Ishikawa (cell line): ENCODE measurements around the gene FUT4.

Experiments
- CEBPB ChIP-seq: IDR thresholded peaks from 2 replicates; pipeline ENCODE4 v1.6.1; 2012
- CREB1 ChIP-seq: IDR thresholded peaks from 2 replicates; pipeline ENCODE4 v1.6.1; 2012; ENCODE audit warnings: low read depth
- EGR1 ChIP-seq: IDR thresholded peaks from 2 replicates; pipeline ENCODE4 v1.6.1; 2012
- EP300 ChIP-seq: IDR thresholded peaks from 2 replicates; pipeline ENCODE4 v1.6.1; 2012; ENCODE audit warnings: borderline replicate concordance
- FOXM1 ChIP-seq: IDR thresholded peaks from 2 replicates; pipeline ENCODE4 v1.6.1; 2012; ENCODE audit warnings: low read depth, borderline replicate concordance
- MAX ChIP-seq: IDR thresholded peaks from 2 replicates; pipeline ENCODE4 v1.6.1; 2012
- NFIC ChIP-seq: IDR thresholded peaks from 2 replicates; pipeline ENCODE4 v1.6.1; 2012
- RAD21 ChIP-seq: IDR thresholded peaks from 2 replicates; pipeline ENCODE4 v1.6.1; 2012; ENCODE audit warnings: low read depth
- REST ChIP-seq: IDR thresholded peaks from 2 replicates; pipeline ENCODE4 v1.6.1; 2012; ENCODE audit warnings: low read depth, mild to moderate bottlenecking
- TAF1 ChIP-seq: IDR thresholded peaks from 2 replicates; pipeline ENCODE4 v1.6.1; 2012; ENCODE audit warnings: low read depth, mild to moderate bottlenecking
- TCF12 ChIP-seq: IDR thresholded peaks from 2 replicates; pipeline ENCODE4 v1.6.1; 2012; ENCODE audit warnings: low read depth
- TEAD4 ChIP-seq: IDR thresholded peaks from 2 replicates; pipeline ENCODE4 v1.6.1; 2012
- USF1 ChIP-seq: IDR thresholded peaks from 2 replicates; pipeline ENCODE4 v1.6.1; 2012
- YY1 ChIP-seq: IDR thresholded peaks from 2 replicates; pipeline ENCODE4 v1.6.1; 2012; ENCODE audit warnings: low read depth
- ZBTB7A ChIP-seq: IDR thresholded peaks from 2 replicates; pipeline ENCODE4 v1.6.1; 2012; ENCODE audit warnings: low read depth

The FUT4 gene

GRCh38 chr11:94557992-94558391, 14.3 kb downstream of the FUT4 start:
- no peak for TF ChIP-seq NFIC
- TF ChIP-seq EP300 = no peak
- no peak for TF ChIP-seq CEBPB
- no peak for TF ChIP-seq USF1
- no peak for TF ChIP-seq EGR1
- no peak for TF ChIP-seq CREB1
- no peak for TF ChIP-seq FOXM1
- TF ChIP-seq TAF1 = no peak
- TF ChIP-seq TEAD4 = no peak
- no peak for TF ChIP-seq YY1
- TF ChIP-seq ZBTB7A = no peak
- no peak for TF ChIP-seq RAD21

- TF ChIP-seq FOXM1 (no peak), USF1 (no peak), MAX (no peak), CREB1 (no peak), RAD21 (no peak), CEBPB (no peak), YY1 (no peak), ZBTB7A (no peak), TCF12 (no peak), EGR1 (no peak), NFIC (no peak), REST (no peak), TAF1 (no peak), EP300 (no peak), TEAD4 (no peak)
Observed at GRCh38 chr11:94558468-94558867, 14.7 kb downstream of the FUT4 start.

- TF ChIP-seq CREB1 = no peak
- TF ChIP-seq TCF12 = no peak
- no peak for TF ChIP-seq EGR1
- no peak for TF ChIP-seq USF1
- no peak for TF ChIP-seq RAD21
- TF ChIP-seq CEBPB = no peak
- TF ChIP-seq NFIC = no peak
- no peak for TF ChIP-seq TAF1
- no peak for TF ChIP-seq FOXM1
- no peak for TF ChIP-seq REST
- TF ChIP-seq EP300 = no peak
- no peak for TF ChIP-seq TEAD4
- no peak for TF ChIP-seq ZBTB7A
Observed at GRCh38 chr11:94558932-94559331, 15.2 kb downstream of the FUT4 start.

GRCh38 chr11:94559361-94559760, 15.6 kb downstream of the FUT4 start:
- TF ChIP-seq REST (no peak), USF1 (no peak), EGR1 (no peak), CEBPB (no peak), NFIC (no peak), ZBTB7A (no peak), TAF1 (no peak), TEAD4 (no peak)
